NCI-H2196 (cell line): ENCODE measurements around the gene ZNF532.
A peak's percentile ranks its signal among the peaks of the same experiment; 100 is the strongest.

Experiments
- DNase-seq: peaks from one replicate; lab custom pipeline; 2025; ENCODE audit not compliant: unreplicated experiment; lab: John Stamatoyannopoulos, UW

Gene ZNF532

GRCh38 chr18:58975781-58976180 lies 111.1 kb downstream of the ZNF532 start:
- DNase-seq: no peak

- no peak for DNase-seq
Measured at GRCh38 chr18:58977223-58977622, 112.5 kb downstream of the ZNF532 start.

GRCh38 chr18:58977801-58978200 lies 113.1 kb downstream of the ZNF532 start:
- DNase-seq: no peak

- no peak for DNase-seq
Measured at GRCh38 chr18:58978916-58979315, 114.2 kb downstream of the ZNF532 start.

GRCh38 chr18:58979615-58980014 lies 114.9 kb downstream of the ZNF532 start:
- DNase-seq: no peak

- DNase-seq: no peak
Measured at GRCh38 chr18:58980991-58981390, 116.3 kb downstream of the ZNF532 start.

GRCh38 chr18:58983260-58984155 lies 118.8 kb downstream of the ZNF532 start:
- DNase-seq: no peak

GRCh38 chr18:58988600-58988999 lies 123.9 kb downstream of the ZNF532 start:
- no peak for DNase-seq

GRCh38 chr18:58989184-58989759 lies 124.6 kb downstream of the ZNF532 start:
- DNase-seq: no peak

- no peak for DNase-seq
Measured at GRCh38 chr18:58990720-58991119, 126.0 kb downstream of the ZNF532 start.

- DNase-seq: no peak
Measured at GRCh38 chr18:58991167-58991798, 126.6 kb downstream of the ZNF532 start.

GRCh38 chr18:58992301-58993231 lies 127.9 kb downstream of the ZNF532 start:
- DNase-seq: no peak

- peak; percentile 21 for DNase-seq
Measured at GRCh38 chr18:58993260-58993659, 128.6 kb downstream of the ZNF532 start.

GRCh38 chr18:58995663-58996062 lies 131.0 kb downstream of the ZNF532 start:
- no peak for DNase-seq

- peak; percentile 11 for DNase-seq
Measured at GRCh38 chr18:58996131-58996641, 131.5 kb downstream of the ZNF532 start.

GRCh38 chr18:58996696-58997095 lies 132.0 kb downstream of the ZNF532 start:
- no peak for DNase-seq

- no peak for DNase-seq
Measured at GRCh38 chr18:58997811-58998337, 133.2 kb downstream of the ZNF532 start.

GRCh38 chr18:58998401-58999203 lies 133.9 kb downstream of the ZNF532 start:
- DNase-seq: no peak

- DNase-seq: no peak
Measured at GRCh38 chr18:59001166-59001565, 136.5 kb downstream of the ZNF532 start.

GRCh38 chr18:59001721-59002120 lies 137.0 kb downstream of the ZNF532 start:
- DNase-seq: no peak
